Nephron (organoid): ENCODE measurements around the gene SKOR1.

Experiments used
- H3K27ac Mint-ChIP-seq, 3 experiments: 2 replicates each; pipeline ENCODE4 v1.8.0; 2020; ENCODE audit warnings: mixed read lengths in 3 of 3, mild to moderate bottlenecking in 2 of 3, moderate library complexity in 1 of 3
- H3K27me3 Mint-ChIP-seq: 2 replicates; pipeline ENCODE4 v1.8.0; 2021; ENCODE audit warnings: low read depth, mild to moderate bottlenecking, moderate library complexity, mixed read lengths
- H3K36me3 Mint-ChIP-seq: 2 replicates; pipeline ENCODE4 v1.8.0; 2020; ENCODE audit warnings: low read depth, mixed read lengths
- H3K4me1 Mint-ChIP-seq: 2 replicates; pipeline ENCODE4 v1.8.0; 2020; ENCODE audit warnings: mixed read lengths
- H3K4me3 Mint-ChIP-seq, 3 experiments: 2 replicates each; pipeline ENCODE4 v1.8.0; 2020; ENCODE audit warnings: mild to moderate bottlenecking in 3 of 3, mixed read lengths in 3 of 3, moderate library complexity in 2 of 3
- H3K9me3 Mint-ChIP-seq: 2 replicates; pipeline ENCODE4 v1.8.0; 2020; ENCODE audit warnings: mixed read lengths
- TF ChIP-seq, protein P1 (sequence below), 3 experiments: fragments of 200-600 bp; sonication (generic); IDR thresholded peaks; one replicate each; pipeline ENCODE4 v1.5.0; 2021; ENCODE audit warnings: antibody characterized with exemption in 3 of 3; ENCODE audit not compliant: unreplicated experiment in 3 of 3

The SKOR1 gene, protein sequence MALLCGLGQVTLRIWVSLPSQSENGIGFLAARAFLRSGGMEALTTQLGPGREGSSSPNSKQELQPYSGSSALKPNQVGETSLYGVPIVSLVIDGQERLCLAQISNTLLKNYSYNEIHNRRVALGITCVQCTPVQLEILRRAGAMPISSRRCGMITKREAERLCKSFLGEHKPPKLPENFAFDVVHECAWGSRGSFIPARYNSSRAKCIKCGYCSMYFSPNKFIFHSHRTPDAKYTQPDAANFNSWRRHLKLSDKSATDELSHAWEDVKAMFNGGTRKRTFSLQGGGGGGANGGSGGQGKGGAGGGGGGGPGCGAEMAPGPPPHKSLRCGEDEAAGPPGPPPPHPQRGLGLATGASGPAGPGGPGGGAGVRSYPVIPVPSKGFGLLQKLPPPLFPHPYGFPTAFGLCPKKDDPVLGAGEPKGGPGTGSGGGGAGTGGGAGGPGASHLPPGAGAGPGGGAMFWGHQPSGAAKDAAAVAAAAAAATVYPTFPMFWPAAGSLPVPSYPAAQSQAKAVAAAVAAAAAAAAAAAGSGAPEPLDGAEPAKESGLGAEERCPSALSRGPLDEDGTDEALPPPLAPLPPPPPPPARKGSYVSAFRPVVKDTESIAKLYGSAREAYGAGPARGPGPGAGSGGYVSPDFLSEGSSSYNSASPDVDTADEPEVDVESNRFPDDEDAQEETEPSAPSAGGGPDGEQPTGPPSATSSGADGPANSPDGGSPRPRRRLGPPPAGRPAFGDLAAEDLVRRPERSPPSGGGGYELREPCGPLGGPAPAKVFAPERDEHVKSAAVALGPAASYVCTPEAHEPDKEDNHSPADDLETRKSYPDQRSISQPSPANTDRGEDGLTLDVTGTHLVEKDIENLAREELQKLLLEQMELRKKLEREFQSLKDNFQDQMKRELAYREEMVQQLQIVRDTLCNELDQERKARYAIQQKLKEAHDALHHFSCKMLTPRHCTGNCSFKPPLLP

DNA sequence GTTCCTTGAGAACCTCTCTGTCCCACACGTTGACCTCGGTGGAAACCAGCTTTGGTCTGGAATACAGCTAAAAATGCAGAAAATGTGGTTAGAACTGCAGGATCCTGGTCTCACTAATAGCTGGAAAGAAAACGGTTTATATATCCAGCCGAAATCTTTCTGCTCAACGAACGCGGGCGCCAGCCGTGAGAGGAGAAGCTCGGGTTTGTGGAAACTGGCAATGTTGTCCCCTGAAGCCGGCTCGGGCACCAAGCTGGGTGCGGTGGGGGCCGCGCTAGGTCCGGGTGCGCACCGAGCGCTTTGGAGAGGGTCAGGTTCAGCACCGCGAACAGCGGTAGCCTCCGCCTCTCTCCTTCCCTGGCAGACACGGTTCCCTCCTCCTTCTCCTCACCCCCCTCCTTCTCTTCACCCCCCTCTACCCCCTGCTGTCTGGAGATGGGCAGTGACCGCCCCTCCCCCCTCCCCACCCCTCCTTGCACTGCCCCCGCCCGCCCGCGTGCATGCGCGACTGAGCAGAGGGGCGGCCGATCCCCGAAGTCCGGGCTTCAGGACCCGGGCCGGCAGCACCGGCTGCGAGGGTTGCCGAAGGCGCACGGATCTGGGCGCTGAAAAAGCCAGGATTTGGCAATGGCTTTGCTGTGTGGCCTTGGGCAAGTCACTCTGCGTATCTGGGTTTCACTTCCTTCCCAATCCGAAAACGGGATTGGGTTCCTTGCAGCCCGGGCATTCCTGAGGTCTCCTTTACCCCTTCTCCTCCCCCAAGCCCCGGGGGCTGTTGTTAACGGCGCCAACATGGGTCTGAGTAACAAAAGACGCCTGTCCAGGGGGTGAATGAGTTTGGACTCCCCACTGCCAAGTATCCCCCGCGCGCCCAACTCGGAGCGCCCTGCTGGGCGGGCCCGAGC lies at the start of gene SKOR1:
Gene SKOR1, plus strand, starts transcription at position 534 of the 905 bp plus-strand sequence. Its CDS starts 94 bp downstream, at position 628.
- H3K27ac Mint-ChIP-seq = no peak within 1 kb of the TSS
- peak within 1 kb of the TSS; percentile 61 to 69 (median 62) for H3K4me3 Mint-ChIP-seq
- no peaks in the 10 kb centered on the region for H3K36me3 Mint-ChIP-seq
- H3K27me3 Mint-ChIP-seq = peaks cover 85% of the 10 kb centered on the region
- H3K9me3 Mint-ChIP-seq = peaks cover 2% of the 10 kb centered on the region
- H3K4me1 Mint-ChIP-seq = peaks cover 41% of the 10 kb centered on the region
- TF ChIP-seq, protein P1, sequence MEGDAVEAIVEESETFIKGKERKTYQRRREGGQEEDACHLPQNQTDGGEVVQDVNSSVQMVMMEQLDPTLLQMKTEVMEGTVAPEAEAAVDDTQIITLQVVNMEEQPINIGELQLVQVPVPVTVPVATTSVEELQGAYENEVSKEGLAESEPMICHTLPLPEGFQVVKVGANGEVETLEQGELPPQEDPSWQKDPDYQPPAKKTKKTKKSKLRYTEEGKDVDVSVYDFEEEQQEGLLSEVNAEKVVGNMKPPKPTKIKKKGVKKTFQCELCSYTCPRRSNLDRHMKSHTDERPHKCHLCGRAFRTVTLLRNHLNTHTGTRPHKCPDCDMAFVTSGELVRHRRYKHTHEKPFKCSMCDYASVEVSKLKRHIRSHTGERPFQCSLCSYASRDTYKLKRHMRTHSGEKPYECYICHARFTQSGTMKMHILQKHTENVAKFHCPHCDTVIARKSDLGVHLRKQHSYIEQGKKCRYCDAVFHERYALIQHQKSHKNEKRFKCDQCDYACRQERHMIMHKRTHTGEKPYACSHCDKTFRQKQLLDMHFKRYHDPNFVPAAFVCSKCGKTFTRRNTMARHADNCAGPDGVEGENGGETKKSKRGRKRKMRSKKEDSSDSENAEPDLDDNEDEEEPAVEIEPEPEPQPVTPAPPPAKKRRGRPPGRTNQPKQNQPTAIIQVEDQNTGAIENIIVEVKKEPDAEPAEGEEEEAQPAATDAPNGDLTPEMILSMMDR (IDR thresholded peaks at IDR 0.05; ENCODE audit: unreplicated experiment in 3 of 3) = no peak

DNA sequence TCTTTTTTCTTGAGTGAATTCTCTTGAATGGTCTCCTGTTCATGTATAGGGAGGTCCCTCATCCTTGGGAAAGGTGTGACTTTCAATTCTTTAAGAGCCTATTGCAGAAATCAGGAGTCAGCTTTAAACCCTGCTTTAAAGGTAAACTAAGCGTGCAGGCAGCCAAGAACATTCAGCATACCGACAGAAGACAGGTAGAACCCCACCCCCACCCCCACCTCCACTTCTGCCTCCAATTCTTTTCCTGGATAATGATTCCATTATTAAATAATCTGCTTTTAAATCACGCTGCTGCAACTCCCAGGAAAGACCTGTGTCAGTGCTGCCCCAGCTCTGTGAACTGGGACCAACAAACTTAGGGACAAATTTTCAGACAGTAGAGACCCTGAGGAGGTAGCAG lies 49.3 kb upstream of the SKOR1 start:
- Mint-ChIP-seq H3K36me3 (no peaks in the 10 kb centered on the region), H3K9me3 (no peaks in the 10 kb centered on the region), H3K27ac (no peak overlapping the region), H3K4me3 (no peak overlapping the region), H3K27me3 (peaks cover 12% of the 10 kb centered on the region), H3K4me1 (peaks cover 66% of the 10 kb centered on the region)
- TF ChIP-seq, protein P1 (IDR thresholded peaks at IDR 0.05; ENCODE audit: unreplicated experiment in 3 of 3) = no peak

DNA sequence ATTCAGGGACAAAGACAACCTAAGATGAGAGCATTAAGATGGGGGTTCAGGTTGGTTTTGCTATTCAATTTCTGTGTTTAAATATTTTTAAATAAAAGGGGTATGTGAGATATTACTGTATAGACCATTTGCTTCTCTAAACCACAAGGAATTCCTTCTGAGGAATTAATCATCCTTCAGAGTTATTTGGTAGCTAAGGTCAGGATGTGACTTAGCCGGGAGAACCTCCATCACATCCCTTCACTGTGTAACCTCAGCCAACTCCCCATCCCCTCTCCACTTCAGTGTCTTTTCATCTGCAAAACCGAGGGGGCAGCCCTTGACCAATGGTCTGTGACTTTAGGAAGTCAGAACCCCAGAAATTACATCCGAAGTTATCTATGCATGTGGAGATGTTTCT lies 48.7 kb upstream of the SKOR1 start:
- Mint-ChIP-seq H3K27me3 (peaks cover 12% of the 10 kb centered on the region), H3K9me3 (no peaks in the 10 kb centered on the region), H3K36me3 (no peaks in the 10 kb centered on the region), H3K4me1 (peaks cover 60% of the 10 kb centered on the region), H3K4me3 (no peak overlapping the region), H3K27ac (no peak overlapping the region)
- TF ChIP-seq, protein P1 (IDR thresholded peaks at IDR 0.05; ENCODE audit: unreplicated experiment in 3 of 3) = no peak

DNA sequence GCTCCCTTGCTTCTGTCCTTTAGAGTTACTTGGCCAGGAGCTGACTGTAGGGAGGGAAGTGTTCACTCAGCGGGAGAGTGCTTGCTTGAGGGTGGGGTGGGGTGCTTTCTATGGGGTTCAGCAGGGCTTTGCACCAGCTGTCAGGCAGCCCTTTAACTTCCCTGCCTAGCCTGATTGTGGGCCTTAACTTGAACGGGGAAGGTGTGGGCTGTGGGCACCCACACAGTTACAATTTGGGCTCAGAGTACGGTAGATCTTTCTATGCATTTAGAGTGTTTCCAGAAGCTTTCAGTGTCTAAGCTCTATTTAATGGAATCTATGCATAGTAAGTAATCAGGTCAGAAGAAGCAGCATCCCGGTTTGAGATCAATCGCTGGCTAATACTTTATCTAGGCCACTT lies 48.2 kb upstream of the SKOR1 start:
- no peaks in the 10 kb centered on the region for H3K9me3 Mint-ChIP-seq
- no peaks in the 10 kb centered on the region for H3K36me3 Mint-ChIP-seq
- H3K4me3 Mint-ChIP-seq = no peak overlapping the region
- peaks cover 57% of the 10 kb centered on the region for H3K4me1 Mint-ChIP-seq
- peaks cover 12% of the 10 kb centered on the region for H3K27me3 Mint-ChIP-seq
- TF ChIP-seq, protein P1 (IDR thresholded peaks at IDR 0.05; ENCODE audit: unreplicated experiment in 3 of 3) = no peak
- H3K27ac Mint-ChIP-seq = no peak overlapping the region

DNA sequence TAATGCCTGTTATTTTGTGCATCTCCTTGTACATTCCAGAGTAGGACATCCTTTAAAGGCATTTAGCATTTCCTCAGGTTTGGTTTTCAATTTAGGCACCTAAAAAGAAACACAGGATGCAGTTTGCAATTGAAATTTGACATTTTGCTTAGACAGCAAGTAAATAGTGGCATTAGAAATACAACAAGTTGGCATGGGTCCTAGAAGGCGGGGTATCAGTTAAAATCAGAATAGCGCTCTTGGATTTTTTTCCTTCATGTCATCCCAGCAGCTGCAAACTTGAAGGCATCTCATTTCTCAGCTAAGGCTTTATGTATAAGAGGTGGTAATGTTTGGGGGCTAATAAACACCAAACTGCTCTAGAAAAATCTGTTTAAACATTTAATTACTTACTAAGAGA lies 47.5 kb upstream of the SKOR1 start:
- Mint-ChIP-seq H3K27me3 (peaks cover 12% of the 10 kb centered on the region), H3K4me1 (peaks cover 53% of the 10 kb centered on the region), H3K9me3 (no peaks in the 10 kb centered on the region), H3K4me3 (no peak overlapping the region), H3K27ac (no peak overlapping the region), H3K36me3 (no peaks in the 10 kb centered on the region)
- TF ChIP-seq, protein P1 (IDR thresholded peaks at IDR 0.05; ENCODE audit: unreplicated experiment in 3 of 3) = no peak
